GM12873 (cell line): ENCODE measurements around the gene OR2H1.

ENCODE experiments used
- CTCF ChIP-seq: IDR thresholded peaks from 2 replicates; pipeline ENCODE4 v1.5.1; 2012; ENCODE audit warnings: low read depth, mild to moderate bottlenecking, moderate library complexity, low read length, control low read depth; ENCODE audit not compliant: insufficient read depth; ENCODE audit errors: missing control alignments

Gene OR2H1

GRCh38 chr6:29465801-29466200, 8.8 kb downstream of the OR2H1 start:
- no peak for TF ChIP-seq CTCF

GRCh38 chr6:29466241-29466640, 9.3 kb downstream of the OR2H1 start:
- no peak for TF ChIP-seq CTCF

- TF ChIP-seq CTCF, result no peak
These were observed 18.0 kb downstream of the OR2H1 start for GRCh38 chr6:29474996-29475395.

DNA sequence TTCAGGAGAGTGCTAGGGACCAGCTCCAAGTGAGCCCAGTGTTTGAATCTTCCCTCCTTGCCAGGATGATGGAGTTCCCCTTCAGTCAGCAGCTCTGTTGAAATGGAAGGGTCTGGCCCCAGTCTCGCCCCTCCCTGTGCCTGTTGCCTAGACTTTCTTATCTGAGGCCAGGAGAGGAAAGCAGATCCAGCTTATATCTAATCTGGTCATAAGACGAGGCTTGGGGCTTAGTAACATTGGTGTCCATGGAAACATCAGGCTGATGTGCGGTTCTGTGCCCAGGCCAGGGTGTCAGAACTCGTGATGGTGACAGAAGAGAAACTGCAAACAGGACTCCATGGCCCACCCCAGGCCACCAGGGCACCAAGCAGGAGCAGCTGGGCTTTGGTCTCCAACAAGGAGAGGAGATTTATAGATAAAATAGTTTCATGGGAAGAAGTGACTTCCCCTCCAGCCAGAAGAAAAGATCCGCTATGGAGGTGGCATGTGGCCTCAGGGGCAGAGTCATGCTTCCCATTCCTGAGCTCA, 21.0 kb downstream of the OR2H1 start:
- no peak for TF ChIP-seq CTCF

DNA sequence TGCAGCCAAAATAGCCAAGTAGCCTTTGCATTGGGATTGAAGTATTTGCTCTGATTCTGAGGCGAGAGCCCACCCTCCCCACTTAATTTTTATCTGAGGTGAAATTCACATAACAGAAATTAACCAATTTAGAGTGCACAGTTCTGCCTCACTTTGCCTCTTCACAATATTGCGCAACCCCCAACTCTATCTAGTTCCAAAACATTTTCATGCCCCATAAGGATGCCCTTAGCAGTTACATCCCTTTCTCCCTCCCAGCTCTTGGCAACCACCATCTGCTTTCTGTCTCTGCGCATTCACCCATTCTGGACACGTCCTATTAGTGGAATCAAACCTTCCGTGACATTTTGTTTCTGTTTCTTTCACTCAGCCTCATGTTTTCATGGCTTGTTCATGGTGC, 21.8 kb downstream of the OR2H1 start:
- no peak for TF ChIP-seq CTCF

GRCh38 chr6:29479560-29479959, 22.6 kb downstream of the OR2H1 start:
- TF ChIP-seq CTCF, result no peak

- no peak for TF ChIP-seq CTCF
These were observed 26.2 kb downstream of the OR2H1 start for GRCh38 chr6:29483186-29483585.

DNA sequence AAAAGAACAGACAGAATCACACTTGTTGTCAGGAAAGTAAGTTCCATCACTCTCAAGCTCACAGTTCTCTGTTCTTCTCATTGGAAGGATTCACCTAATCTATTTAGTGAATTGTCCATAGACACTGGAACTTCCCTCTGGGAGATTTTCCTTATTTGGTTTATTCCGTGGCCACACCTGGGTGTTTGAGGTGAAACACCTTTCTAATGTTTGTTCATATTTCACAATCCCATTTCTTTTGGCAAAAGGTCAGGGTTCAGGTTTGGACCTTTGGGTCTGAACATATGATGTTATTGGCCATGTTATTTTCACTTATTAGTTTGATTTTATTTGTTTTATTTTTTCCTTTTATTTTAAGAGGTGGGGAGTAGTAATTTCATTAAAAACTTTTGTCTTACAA, 26.8 kb downstream of the OR2H1 start:
- no peak for TF ChIP-seq CTCF
